Smooth muscle cell (in vitro differentiated cells): ENCODE measurements around the gene TAC1. TPM values are rescaled to one million over a fixed set of nuclear protein-coding genes. Genes with fewer than 3 reads are reported as not detected.

ENCODE experiments used
- DNase-seq: peaks from one replicate; lab custom pipeline; 2025; ENCODE audit not compliant: unreplicated experiment; lab: John Stamatoyannopoulos, UW
- H2AFZ ChIP-seq: fragments of 200-600 bp; sonication (generic); 2 replicates; pipeline ENCODE4 v1.6.0; 2016; ENCODE audit warnings: antibody characterized with exemption, low read depth, mild to moderate bottlenecking
- H3F3A ChIP-seq: fragments of 200-600 bp; sonication (generic); 2 replicates; pipeline ENCODE4 v1.6.0; 2017; ENCODE audit warnings: antibody characterized with exemption, low read depth
- H3K27ac ChIP-seq: fragments of 200-600 bp; sonication (generic); 2 replicates; pipeline ENCODE4 v1.5.1; 2016; ENCODE audit warnings: low read depth, mild to moderate bottlenecking
- H3K27me3 ChIP-seq: fragments of 200-600 bp; sonication (generic); 2 replicates; pipeline ENCODE4 v1.6.1; 2016; ENCODE audit warnings: low read depth, mild to moderate bottlenecking
- H3K36me3 ChIP-seq: fragments of 200-600 bp; sonication (generic); 2 replicates; pipeline ENCODE4 v1.5.1; 2016; ENCODE audit warnings: low read depth
- H3K4me1 ChIP-seq: fragments of 200-600 bp; sonication (generic); 2 replicates; pipeline ENCODE4 v1.5.1; 2016; ENCODE audit warnings: low read depth
- H3K4me2 ChIP-seq: fragments of 200-600 bp; sonication (generic); 2 replicates; pipeline ENCODE4 v1.6.0; 2016; ENCODE audit warnings: mild to moderate bottlenecking
- H3K4me3 ChIP-seq: fragments of 200-600 bp; sonication (generic); 2 replicates; pipeline ENCODE4 v1.5.1; 2016; ENCODE audit warnings: mild to moderate bottlenecking
- H3K79me2 ChIP-seq: fragments of 200-600 bp; sonication (generic); 2 replicates; pipeline ENCODE4 v1.6.0; 2016; ENCODE audit warnings: low read depth, mild to moderate bottlenecking
- H3K9ac ChIP-seq: fragments of 200-600 bp; sonication (generic); 2 replicates; pipeline ENCODE4 v1.6.0; 2016; ENCODE audit warnings: low read depth
- H3K9me3 ChIP-seq: fragments of 200-600 bp; sonication (generic); replicated peaks from 2 replicates; pipeline ENCODE4 v1.5.1; 2016; ENCODE audit warnings: low read depth
- H4K20me1 ChIP-seq: fragments of 200-600 bp; sonication (generic); 2 replicates; pipeline ENCODE4 v1.6.0; 2016; ENCODE audit warnings: low read depth
- WGBS: methylation state at CpG from one replicate; pipeline ENCODE4 v1.1.7; 2016; ENCODE audit warnings: low lambda C conversion rate; 5-methylcytosine and 5-hydroxymethylcytosine counted together
- polyA plus RNA-seq: library from polyadenylated mRNA; unstranded; fragments of >200 nt; fragmentation: Nextera tagmentation; extraction: Ambion mirVana; gene quantifications from 2 replicates; pipeline ENCODE4 v1.2.1, GENCODE V29; 2016
- total RNA-seq: library from RNA; depleted of rRNA; stranded (reverse); fragments of >200 nt; gene quantifications from 2 replicates; pipeline ENCODE4 v1.2.3, GENCODE V29; 2014
- TF ChIP-seq, protein P1 (sequence below): fragments of 200-600 bp; sonication (generic); IDR thresholded peaks from 2 replicates; pipeline ENCODE4 v1.5.1; 2017; ENCODE audit warnings: borderline replicate concordance, mild to moderate bottlenecking, antibody characterized with exemption; ENCODE audit not compliant: insufficient read depth, poor library complexity, severe bottlenecking

The TAC1 gene
- total and polyA plus RNA-seq, 2 experiments from 2014 or later: 0.31 to 0.36 TPM

DNA sequence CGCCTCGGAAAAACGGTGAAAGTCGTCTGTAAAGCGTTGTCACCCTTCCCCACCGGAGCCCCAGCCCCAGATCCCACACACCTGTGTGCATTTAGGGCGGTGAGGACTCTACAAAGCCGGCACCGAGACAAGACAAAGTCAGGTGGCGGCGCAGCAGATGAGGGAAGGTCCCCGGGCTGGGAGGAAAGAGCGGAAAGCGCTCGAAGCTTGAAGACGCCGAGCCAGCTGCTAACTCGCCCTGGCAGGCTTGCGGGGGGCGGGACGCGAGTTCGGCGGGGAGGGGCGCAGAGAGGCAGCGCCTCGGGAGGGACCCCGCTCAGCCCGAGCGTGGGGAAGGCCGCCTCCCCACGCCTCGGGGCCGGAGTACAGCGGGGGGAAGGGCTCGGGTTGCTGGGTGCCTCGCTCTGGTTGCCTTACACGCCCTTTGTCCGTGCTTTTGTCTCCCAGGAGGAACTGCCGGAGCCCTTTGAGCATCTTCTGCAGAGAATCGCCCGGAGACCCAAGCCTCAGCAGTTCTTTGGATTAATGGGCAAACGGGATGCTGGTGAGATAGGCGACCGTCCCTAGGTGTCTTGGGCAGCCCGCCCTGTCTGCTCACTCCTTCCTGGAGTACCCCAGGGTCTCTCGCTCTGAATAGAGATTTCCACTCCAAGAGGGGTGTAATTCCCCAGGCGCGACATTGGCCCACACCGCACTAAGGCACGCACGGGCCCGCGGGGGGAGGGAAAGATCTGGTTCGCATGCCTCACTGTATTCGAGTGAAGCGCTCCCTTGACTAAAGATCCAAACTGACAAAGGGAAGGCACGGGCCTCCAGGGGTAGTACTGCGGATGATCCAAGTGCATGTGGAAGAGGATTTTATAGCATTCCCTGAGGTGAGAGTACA lies 1.6 kb downstream of the TAC1 start:
- Histone ChIP-seq H3K36me3 (no peaks in the 10 kb centered on the region), H4K20me1 (no peaks in the 10 kb centered on the region), H3K9ac (no peak overlapping the region), H3K4me1 (peaks cover 21% of the 10 kb centered on the region), H3K79me2 (no peaks in the 10 kb centered on the region), H3K27me3 (peaks cover 99% of the 10 kb centered on the region), H3K9me3 (no peaks in the 10 kb centered on the region), H3K4me3 (peak overlapping the region; percentile 39), H3F3A (no peaks in the 10 kb centered on the region), H3K27ac (no peak overlapping the region), H2AFZ (peak overlapping the region; percentile 68), H3K4me2 (peak overlapping the region; percentile 79)
- WGBS: 5% methylated on average over 56 of the region's 59 CpGs
- DNase-seq: no peak
- TF ChIP-seq, protein P1, sequence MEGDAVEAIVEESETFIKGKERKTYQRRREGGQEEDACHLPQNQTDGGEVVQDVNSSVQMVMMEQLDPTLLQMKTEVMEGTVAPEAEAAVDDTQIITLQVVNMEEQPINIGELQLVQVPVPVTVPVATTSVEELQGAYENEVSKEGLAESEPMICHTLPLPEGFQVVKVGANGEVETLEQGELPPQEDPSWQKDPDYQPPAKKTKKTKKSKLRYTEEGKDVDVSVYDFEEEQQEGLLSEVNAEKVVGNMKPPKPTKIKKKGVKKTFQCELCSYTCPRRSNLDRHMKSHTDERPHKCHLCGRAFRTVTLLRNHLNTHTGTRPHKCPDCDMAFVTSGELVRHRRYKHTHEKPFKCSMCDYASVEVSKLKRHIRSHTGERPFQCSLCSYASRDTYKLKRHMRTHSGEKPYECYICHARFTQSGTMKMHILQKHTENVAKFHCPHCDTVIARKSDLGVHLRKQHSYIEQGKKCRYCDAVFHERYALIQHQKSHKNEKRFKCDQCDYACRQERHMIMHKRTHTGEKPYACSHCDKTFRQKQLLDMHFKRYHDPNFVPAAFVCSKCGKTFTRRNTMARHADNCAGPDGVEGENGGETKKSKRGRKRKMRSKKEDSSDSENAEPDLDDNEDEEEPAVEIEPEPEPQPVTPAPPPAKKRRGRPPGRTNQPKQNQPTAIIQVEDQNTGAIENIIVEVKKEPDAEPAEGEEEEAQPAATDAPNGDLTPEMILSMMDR: no peak

DNA sequence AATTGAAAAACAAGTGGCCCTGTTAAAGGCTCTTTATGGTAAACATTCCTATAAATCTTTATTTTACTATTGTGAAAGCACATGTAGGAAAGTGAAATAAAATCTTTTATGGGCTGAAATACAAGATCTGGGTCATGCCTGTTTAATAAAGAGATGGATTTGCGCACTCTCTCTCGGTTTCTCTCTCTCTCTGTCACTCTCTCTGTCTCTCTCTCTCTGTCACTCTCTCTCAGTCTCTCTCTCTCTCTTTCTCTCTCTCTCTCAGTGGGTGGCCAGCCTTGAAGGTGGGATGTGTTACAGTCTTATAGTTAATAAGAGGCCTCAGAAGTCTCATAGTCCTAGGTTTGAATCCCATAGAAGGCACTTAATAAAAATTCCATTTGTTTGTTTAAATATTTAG lies 2.4 kb downstream of the TAC1 start:
- no peaks in the 10 kb centered on the region for H4K20me1 ChIP-seq
- no peaks in the 10 kb centered on the region for H3F3A ChIP-seq
- no peak for DNase-seq
- no peak overlapping the region for H3K27ac ChIP-seq
- H3K9me3 ChIP-seq: no peaks in the 10 kb centered on the region
- H3K9ac ChIP-seq: no peak overlapping the region
- TF ChIP-seq, protein P1: no peak
- 71% methylated on average over 2 of the region's 2 CpGs for WGBS
- no peak overlapping the region for H3K4me3 ChIP-seq
- H3K4me2 ChIP-seq: no peak overlapping the region
- H3K36me3 ChIP-seq: no peaks in the 10 kb centered on the region
- peaks cover 99% of the 10 kb centered on the region for H3K27me3 ChIP-seq
- H3K79me2 ChIP-seq: no peaks in the 10 kb centered on the region
- no peak overlapping the region for H2AFZ ChIP-seq
- peaks cover 21% of the 10 kb centered on the region for H3K4me1 ChIP-seq

- WGBS: 89% methylated on average over 3 of the region's 3 CpGs
- Histone ChIP-seq H3K4me3 (no peak overlapping the region), H4K20me1 (no peaks in the 10 kb centered on the region), H3K4me2 (no peak overlapping the region), H3F3A (no peaks in the 10 kb centered on the region), H3K4me1 (peaks cover 21% of the 10 kb centered on the region), H3K36me3 (no peaks in the 10 kb centered on the region), H3K9me3 (no peaks in the 10 kb centered on the region), H3K27me3 (peaks cover 98% of the 10 kb centered on the region), H3K9ac (no peak overlapping the region), H3K27ac (no peak overlapping the region), H2AFZ (no peak overlapping the region), H3K79me2 (no peaks in the 10 kb centered on the region)
- DNase-seq: no peak
- TF ChIP-seq, protein P1: no peak
These were observed 3.2 kb downstream of the TAC1 start for GRCh38 chr7:97735075-97735474.

GRCh38 chr7:97748482-97748881 lies 16.6 kb downstream of the TAC1 start:
- no peaks in the 10 kb centered on the region for H3F3A ChIP-seq
- no peaks in the 10 kb centered on the region for H4K20me1 ChIP-seq
- H2AFZ ChIP-seq: no peak overlapping the region
- H3K27ac ChIP-seq: no peak overlapping the region
- H3K9ac ChIP-seq: no peak overlapping the region
- no peaks in the 10 kb centered on the region for H3K36me3 ChIP-seq
- H3K79me2 ChIP-seq: no peaks in the 10 kb centered on the region
- no peaks in the 10 kb centered on the region for H3K9me3 ChIP-seq
- TF ChIP-seq, protein P1: no peak
- no peak overlapping the region for H3K4me2 ChIP-seq
- H3K4me1 ChIP-seq: no peaks in the 10 kb centered on the region
- peaks cover 17% of the 10 kb centered on the region for H3K27me3 ChIP-seq
- DNase-seq: no peak
- H3K4me3 ChIP-seq: no peak overlapping the region
